ENCODE data around the gene SLC7A8.

The SLC7A8 gene

DNA sequence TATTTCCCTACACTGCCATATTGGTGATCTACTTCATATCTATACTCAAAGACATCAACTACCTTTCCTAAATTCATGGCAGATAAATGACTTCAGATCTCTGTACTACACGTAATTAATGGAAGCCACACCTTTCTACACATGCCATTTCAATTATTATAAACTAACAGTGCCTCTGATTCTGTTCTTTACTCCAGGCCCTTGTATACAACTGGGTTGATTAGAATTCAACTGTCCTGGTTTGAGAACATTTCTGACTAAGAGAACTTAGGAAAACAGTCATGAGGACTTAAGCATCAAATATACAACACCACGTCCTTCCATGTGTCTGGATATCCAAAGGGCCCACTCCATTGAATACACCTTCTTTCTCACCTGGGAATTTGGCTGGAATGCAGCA is 90.4 kb downstream of the SLC7A8 start:
- DNase-seq: no peak

DNA sequence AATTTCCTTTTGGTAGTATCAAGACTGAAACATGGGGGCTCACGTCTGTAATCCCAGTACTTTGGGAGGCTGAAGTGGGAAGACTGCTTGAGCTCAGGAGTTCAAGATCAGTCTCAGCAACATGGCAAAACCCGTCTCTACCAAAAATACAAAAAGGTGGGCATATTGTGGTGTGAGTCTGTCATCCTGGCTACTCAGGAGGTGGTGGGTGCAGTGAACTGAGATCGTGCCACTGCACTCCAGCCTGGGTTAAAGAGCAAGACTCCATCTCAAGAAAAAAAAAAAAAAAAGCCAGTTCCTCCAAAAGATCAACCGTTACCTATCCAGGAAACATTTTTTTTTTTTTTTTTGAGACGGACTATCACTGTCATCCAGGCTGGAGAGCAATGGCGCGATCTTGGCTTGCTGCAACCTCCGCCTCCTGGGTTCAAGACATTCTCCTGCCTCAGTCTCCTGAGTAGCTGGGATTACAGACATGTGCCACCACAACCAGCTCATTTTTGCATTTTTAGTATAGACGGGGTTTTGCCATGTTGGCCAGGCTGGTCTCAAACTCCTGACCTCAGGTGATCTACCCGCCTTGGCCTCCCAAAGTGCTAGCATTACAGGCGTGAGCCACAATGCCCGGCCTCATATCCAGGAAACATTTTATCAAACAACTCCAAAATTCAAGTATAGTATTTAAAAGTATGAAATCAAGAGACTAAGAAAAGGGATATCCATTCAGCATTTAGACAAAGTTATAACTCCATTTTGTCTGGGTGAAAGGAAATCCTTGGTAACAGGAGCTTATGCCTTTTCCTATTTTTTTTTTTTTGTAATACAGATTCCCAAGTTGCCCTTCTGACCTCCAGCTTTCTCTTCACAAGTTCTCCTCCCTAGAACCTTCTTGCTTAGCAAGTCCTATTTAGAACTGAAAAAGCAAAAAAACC is 91.9 kb downstream of the SLC7A8 start:
- no peak for DNase-seq

DNA sequence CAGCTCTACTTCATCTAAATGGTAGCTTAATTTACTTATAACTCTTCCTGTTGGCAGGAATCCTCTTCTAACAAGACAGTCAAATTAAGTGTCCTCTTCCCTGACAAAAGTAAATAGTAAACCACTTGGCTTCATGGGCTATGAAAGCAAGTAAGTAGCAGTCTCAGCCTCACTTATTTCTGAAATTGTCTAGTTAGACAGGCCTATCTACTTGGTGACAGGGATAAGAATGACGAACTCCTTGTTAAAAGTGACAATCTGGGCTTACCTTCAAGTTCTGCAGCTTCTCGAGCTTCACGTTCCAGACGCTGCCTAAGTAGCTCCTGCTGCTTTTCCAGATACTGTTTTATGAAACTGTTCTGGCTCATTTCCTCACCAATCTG is 93.2 kb downstream of the SLC7A8 start:
- DNase-seq: no peak

DNA sequence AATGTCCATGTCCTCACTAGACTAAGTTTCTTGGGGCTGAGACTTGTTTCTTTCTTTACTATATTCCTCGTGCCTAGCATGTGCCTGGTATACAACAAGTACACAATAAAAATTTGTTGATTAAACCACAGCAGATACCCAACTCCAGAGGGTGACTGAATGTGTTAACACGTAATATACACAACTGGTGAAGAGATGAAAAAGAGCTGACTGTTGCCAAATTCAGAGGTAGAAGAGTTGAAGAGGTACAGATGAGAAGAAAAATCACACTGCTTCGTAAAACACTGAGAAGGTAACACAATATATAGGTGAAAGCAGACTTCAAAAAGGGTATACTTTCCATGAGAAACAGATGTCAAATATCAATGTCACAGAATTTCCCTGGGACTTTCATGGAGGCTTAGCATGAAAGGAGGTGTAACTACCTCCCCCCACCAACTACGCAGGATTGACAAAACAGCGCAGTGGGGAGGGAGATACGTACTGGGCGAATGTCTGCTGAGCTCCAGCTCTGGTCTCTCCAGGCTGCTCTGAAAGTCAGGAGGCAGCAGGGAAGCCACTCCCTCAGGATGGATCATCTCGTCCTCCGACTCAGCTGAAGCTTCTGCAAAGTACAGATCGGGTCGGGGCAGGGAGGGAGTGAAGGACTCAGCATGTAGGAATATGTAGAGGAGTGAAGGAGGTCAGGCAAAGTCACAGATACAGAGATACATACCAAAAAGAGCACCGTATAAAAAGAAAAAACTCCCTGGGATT is 93.8 kb downstream of the SLC7A8 start:
- DNase-seq: no peak

DNA sequence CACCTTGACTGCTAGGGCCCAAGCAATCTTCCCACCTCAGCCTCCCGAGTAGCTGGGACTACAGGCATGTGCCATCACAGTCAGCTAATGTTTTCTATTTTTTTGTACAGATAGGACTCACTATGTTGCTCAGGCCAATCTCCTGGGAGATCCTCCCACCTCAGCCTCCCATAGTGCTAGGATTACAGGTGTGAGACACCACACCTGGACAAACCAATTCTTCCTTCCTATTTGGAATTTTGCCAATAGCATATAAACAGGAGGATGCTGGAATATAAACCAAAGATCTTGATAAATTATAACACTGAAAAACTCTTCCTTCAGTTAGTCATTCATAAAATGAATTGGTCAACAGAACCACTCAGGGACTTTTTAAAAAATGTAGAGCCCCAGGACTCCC is 96.9 kb downstream of the SLC7A8 start:
- DNase-seq: no peak

DNA sequence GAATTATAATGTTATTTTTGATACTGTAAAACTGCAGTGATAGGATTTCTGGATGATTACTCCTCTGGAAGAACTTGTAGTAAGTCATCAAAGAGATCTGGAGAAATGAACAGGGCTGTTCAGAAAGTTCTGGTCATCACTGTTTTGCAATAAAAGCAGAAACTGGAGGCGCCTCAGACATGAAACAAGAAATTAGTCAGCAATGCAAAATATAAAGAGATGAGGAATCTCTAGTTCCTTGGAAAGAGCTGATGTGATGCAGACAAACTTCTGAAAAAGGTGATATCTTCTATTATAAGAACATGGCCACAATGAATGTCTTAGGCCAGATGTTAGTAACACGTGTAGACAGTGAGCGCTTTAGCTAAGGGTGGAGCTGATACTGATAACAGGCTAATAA is 98.0 kb downstream of the SLC7A8 start:
- DNase-seq: no peak

DNA sequence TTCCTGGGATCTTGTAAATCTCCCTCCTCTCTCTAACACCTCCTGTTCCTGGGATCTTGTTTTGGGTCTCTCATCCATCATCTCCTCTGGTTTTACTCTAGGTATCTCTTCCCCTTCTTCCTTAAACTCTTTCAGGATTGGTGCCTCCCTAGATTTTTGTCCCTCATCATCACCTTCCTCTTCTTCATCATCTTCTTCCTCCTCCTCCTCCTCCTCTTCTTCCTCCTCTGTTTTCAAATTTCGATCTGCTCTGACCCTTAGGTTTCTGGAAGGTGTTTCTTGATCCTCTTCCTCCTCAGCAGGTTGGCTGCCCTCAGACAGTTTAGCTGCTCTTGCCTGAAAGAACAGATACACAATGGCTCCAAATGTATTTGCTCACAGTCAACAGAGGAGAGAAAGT is 103.0 kb downstream of the SLC7A8 start:
- DNase-seq: no peak

DNA sequence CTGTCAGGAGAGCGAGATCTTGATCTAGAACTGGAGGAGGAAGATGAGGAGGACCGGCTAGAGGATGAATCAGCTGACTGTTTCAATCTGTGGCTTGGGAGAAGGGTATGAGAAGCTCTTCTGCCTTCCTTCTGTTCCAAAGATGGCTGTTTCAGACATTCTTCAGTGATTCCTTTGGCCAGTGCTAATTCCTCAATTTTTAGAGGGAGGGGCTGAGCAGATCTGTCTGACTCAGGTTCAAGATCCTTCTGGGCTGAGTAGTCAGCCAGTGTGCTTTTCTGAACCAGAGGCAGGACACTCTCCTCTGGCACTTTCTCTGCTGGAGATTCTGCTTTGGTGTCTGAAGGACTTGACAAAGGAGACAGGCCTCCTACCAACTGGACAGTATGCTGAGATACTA is 103.7 kb downstream of the SLC7A8 start:
- DNase-seq: no peak

DNA sequence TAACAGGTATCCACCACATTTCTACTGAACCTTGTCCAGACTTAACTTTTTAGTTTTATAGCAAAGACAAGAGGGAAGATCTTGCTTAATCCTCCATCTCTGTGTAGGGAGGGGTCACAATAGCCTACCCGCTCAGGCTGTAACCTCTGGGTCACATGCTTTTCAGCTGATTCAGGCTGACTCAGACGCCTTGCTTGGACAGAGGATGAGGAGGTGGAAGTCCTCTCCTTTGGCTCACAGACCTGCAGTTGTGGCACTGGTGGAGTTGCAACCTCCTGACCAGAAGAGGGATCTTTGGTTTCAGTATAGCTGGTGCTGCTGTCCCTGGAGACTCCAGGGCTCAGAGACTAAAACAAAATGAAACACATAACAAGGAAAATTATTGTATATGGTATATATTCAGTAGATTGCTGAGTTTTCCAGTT is 104.8 kb downstream of the SLC7A8 start:
- DNase-seq: no peak

DNA sequence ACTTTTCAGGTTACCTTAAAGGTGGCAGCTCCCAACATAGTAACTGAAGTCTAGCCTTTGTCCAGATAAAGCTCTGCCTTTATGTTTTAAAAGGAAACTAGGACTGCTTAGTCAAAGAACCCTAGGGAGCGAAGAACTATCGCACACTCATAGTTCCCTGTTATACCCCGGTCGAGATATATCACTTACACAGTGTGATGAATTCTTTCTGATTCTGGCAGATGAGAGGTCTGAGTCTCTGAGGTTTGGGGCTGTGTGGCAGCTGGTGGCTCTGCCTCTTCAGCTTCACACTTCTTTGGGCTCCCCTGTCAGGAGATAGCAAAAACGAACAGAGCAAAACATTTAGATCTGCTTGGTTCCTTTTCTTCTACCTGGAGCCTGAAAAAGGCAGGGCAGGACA is 105.5 kb downstream of the SLC7A8 start:
- no peak for DNase-seq

DNA sequence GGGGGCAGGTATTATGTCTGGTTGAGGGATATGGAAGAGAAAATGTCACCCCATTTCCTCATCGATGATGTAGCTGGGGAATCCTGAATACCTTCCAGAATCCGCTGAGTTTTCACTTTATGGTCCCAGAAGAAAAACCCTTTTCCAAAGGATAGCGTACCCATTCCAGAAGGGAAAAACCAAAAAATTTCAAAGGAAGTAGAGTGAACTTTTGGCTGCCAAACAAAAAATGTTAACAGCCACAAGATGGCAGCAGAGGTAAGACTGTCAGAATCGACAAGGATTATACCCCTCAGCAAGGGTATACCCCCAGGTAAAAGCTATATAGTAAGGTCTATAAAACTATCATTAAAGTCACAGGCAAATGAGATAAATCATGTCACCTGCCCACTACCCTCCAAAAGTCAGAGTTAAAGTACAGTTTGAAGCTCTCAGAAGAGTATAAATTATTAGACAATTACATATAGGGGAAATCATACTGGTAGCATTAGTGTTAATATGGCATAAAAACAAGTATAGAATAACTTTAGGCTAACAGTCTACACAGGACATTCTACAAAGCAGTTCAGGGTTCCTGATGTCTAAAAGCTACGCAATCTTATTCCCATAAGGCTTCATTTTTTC is 106.6 kb downstream of the SLC7A8 start:
- no peak for DNase-seq

All from NCI-H1048 (cell line).